Tibial nerve (tissue), 4 donors: ENCODE data around the gene DYRK1B.

Source experiments
- EP300 ChIP-seq, 2 donors: sonication (generic); formaldehyde crosslinking; IDR thresholded peaks; one replicate each; pipeline ENCODE4 v1.6.1; 2017; ENCODE audit warnings: antibody characterized with exemption in 2 of 2, mild to moderate bottlenecking in 1 of 2
- POLR2A ChIP-seq, 2 donors: fragments of 450-650 bp; IDR thresholded peaks; one replicate each; pipeline ENCODE4 v1.6.1; 2017; ENCODE audit warnings: antibody characterized with exemption in 2 of 2, mild to moderate bottlenecking in 2 of 2, moderate library complexity in 2 of 2
- TF ChIP-seq, protein P1 (sequence below), 5 experiments: fragments of 200-600 bp in 3 of 5; fragments of 450-650 bp in 2 of 5; sonication (generic) in 3 of 5; IDR thresholded peaks; one replicate each; pipeline ENCODE4 v1.5.1; 2016 to 2019; ENCODE audit warnings: antibody characterized with exemption in 5 of 5, mild to moderate bottlenecking in 3 of 5, moderate library complexity in 2 of 5

DNA sequence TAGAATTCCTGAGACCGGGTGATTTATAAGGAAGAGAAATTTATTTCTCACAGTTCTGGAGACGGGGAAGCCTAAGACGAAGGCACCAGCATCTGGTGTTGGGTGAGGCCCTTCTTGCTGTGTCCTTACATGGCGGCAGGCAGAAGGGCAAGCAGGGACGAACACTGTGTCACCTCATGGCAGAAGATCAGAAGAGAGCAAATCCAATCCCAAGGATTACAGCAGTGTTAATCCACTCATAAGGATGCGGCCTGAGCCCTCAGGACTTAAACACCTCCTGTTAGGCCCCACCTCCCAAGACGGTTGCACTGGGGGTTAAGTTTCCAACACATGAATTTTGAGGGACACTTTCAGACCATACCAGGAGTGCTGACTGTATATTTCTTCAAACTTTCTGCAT lies 18.9 kb upstream of the DYRK1B start:
- TF ChIP-seq, protein P1, sequence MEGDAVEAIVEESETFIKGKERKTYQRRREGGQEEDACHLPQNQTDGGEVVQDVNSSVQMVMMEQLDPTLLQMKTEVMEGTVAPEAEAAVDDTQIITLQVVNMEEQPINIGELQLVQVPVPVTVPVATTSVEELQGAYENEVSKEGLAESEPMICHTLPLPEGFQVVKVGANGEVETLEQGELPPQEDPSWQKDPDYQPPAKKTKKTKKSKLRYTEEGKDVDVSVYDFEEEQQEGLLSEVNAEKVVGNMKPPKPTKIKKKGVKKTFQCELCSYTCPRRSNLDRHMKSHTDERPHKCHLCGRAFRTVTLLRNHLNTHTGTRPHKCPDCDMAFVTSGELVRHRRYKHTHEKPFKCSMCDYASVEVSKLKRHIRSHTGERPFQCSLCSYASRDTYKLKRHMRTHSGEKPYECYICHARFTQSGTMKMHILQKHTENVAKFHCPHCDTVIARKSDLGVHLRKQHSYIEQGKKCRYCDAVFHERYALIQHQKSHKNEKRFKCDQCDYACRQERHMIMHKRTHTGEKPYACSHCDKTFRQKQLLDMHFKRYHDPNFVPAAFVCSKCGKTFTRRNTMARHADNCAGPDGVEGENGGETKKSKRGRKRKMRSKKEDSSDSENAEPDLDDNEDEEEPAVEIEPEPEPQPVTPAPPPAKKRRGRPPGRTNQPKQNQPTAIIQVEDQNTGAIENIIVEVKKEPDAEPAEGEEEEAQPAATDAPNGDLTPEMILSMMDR (IDR thresholded peaks at IDR 0.05), result no peak
- TF ChIP-seq POLR2A (IDR thresholded peaks at IDR 0.05), result no peak
- TF ChIP-seq EP300 (IDR thresholded peaks at IDR 0.05), result no peak
